ENCODE data around the gene PRSS33. TPM values are rescaled to one million over a fixed set of nuclear protein-coding genes. Genes with fewer than 3 reads are reported as not detected.

Gene PRSS33
- total and polyA plus RNA-seq, 2 of the 8 experiments (the other 6 are each of a cell fraction or from before 2014, with no cell fraction given): 0.09 TPM; not detected in 1

DNA sequence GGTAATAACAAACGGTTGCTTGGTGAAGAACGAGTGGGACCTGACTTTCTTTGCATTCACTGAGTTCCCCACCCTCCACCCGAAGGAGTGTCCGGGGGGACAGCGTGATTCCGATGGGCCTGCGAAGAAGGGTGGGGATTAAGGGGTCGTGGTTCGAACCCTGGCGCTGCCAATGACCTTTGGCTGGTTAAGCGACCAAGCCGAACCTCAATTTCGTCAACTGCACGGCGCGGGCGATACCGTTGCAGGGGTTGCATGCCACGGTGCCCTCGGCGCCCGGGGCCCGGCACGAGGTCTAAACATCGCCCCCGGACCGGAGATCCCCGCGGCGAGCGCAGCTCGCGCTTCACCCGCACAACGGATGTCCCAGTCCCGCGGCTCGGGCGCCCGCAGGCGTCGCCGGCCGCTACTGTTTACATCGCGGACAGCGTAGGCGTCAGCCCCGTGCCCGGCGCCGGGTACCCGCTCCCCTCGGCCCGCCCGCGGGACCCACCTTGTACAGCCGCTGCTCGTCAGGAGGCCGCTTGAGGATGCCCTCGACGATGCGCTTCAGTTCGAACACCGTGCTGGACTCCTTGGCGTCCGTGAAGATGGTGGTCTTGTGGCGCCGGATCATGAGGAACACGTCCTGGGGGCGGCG is 10.7 kb downstream of the PRSS33 start:
- TF ChIP-seq EGR1 (IDR thresholded peaks at IDR 0.05; ENCODE audit: borderline replicate concordance, low read depth, low read length) (no peak), ASH2L (IDR thresholded peaks at IDR 0.05; ENCODE audit: low read length) (peak; percentile 27), KDM4A (IDR thresholded peaks at IDR 0.05; ENCODE audit: low read depth, low read length, severe bottlenecking) (peak; percentile 49), SIN3A (conservative IDR thresholded peaks at IDR 0.05 in 1 of 2, IDR thresholded peaks at IDR 0.05 in 1 of 2; ENCODE audit: low read depth in 1 of 2, low read length in 2 of 2) (0 out of 4 replicates have a peak, but pooled peaks of 1 of the 2 experiments have one; percentile 7)
- TF ChIP-seq, protein P1, sequence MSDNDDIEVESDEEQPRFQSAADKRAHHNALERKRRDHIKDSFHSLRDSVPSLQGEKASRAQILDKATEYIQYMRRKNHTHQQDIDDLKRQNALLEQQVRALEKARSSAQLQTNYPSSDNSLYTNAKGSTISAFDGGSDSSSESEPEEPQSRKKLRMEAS (IDR thresholded peaks at IDR 0.05): peak; percentile 56
- Histone ChIP-seq H3K56ac (replicated peaks; ENCODE audit: insufficient read length, low read depth, low read length) (peak overlapping the region; percentile 43), H4K20me1 (replicated peaks in 1 of 2; ENCODE audit: control insufficient read depth in 1 of 2, insufficient read depth in 2 of 2, low read length in 2 of 2) (peaks cover 11 to 17% of the 10 kb centered on the region in 2 experiments), H2BK120ac (replicated peaks; ENCODE audit: low read depth, low read length) (no peak overlapping the region), H3K4ac (replicated peaks; ENCODE audit: insufficient read length, low read depth, low read length) (peak overlapping the region; percentile 48), H3K23ac (ENCODE audit: insufficient read length) (no peak overlapping the region), H3K4me1 (replicated peaks in 1 of 4; ENCODE audit: control insufficient read depth in 3 of 4, insufficient read depth in 4 of 4, low read length in 3 of 4) (peaks cover 0 to 4% (median under 1%) of the 10 kb centered on the region in 4 experiments; a peak in 5 of 7 replicates), H2AK5ac (ENCODE audit: low read depth, low read length) (no peak overlapping the region), H4K5ac (ENCODE audit: insufficient read length, low read depth, low read length) (peak overlapping the region; percentile 73), H3K79me2 (ENCODE audit: control insufficient read depth in 1 of 2, insufficient read depth in 2 of 2, low read length in 2 of 2) (peaks cover 12 to 34% of the 10 kb centered on the region in 2 experiments), H2BK5ac (ENCODE audit: low read depth, low read length) (peak overlapping the region; percentile 81; the same call in 1 of the 2 replicates), H3K14ac (ENCODE audit: insufficient read length) (no peak overlapping the region), H3K27me3 (replicated peaks in 1 of 4; ENCODE audit: control insufficient read depth in 3 of 4, extremely low read depth in 1 of 4, insufficient read depth in 3 of 4, low read length in 3 of 4) (no peaks in the 10 kb centered on the region; a peak in 1 of 7 replicates), H4K91ac (replicated peaks; ENCODE audit: insufficient read length, low read length) (peak overlapping the region; percentile 47), H3K36me3 (ENCODE audit: control insufficient read depth in 2 of 4, insufficient read depth in 4 of 4, low read length in 3 of 4) (peaks cover 11 to 33% (median 16%) of the 10 kb centered on the region in 4 experiments; a peak in 5 of 8 replicates), H3K18ac (ENCODE audit: extremely low read depth, low read length) (peak overlapping the region; percentile 17; the same call in 1 of the 2 replicates), H3K79me1 (ENCODE audit: low read depth, low read length) (peaks cover 10% of the 10 kb centered on the region; the same call in 1 of the 2 replicates), H2BK15ac (ENCODE audit: low read length) (no peak overlapping the region), H2AFZ (ENCODE audit: low read length) (no peak overlapping the region), H4K8ac (ENCODE audit: extremely low read depth, insufficient read depth, low read length) (peak overlapping the region; percentile 87; the same call in 1 of the 2 replicates), H2BK12ac (ENCODE audit: low read depth, low read length) (no peak overlapping the region), H3K4me2 (ENCODE audit: insufficient read depth in 1 of 2, low read depth in 2 of 2, low read length in 2 of 2) (peak overlapping the region; percentile 88), H3K23me2 (ENCODE audit: low read depth, low read length) (peaks cover 10% of the 10 kb centered on the region; the same call in 1 of the 2 replicates), H2BK20ac (ENCODE audit: low read length) (no peak overlapping the region), H3K27ac (ENCODE audit: low read depth, low read length) (peak overlapping the region; percentile 77), H3K4me3 (ENCODE audit: extremely low read depth in 1 of 4, insufficient read depth in 2 of 4, low read depth in 3 of 4, low read length in 4 of 4) (peak overlapping the region; percentile 89 to 99 (median 94)), H3K9ac (replicated peaks in 1 of 4; ENCODE audit: extremely low read depth in 1 of 4, low read depth in 3 of 4, low read length in 3 of 4) (peak overlapping the region; percentile 85 to 95 (median 89)), H3K9me3 (ENCODE audit: insufficient read depth in 2 of 2, low read depth in 1 of 2, low read length in 1 of 2) (no peaks in the 10 kb centered on the region)
- ChIA-PET POLR2A (ENCODE audit: partially characterized antibody) (interaction anchor here (0.8 to 9.5 kb wide), 18 partner anchors 8 to 129 kb away, joined by 3 to 180 read pairs (median 6); partner anchors contain the start of genes FLYWCH2 and SRRM2), CTCF (ENCODE audit: partially characterized antibody) (no interaction called here)
- no peak for FAIRE-seq
- no peak for DNase-seq (ENCODE audit: low read depth in 1 of 2, low spot score in 2 of 2)
- 3% methylated on average over 54 of the region's 72 CpGs; no CpG with 5 or more reads in 1 of the 2 experiments for WGBS, 2 experiments (ENCODE audit: extremely low coverage in 1 of 2, insufficient coverage in 1 of 2, insufficient read length in 1 of 2, insufficient replicate concordance in 2 of 2, low coverage in 1 of 2, low lambda C conversion rate in 2 of 2, missing lambda C conversion rate in 1 of 2)
